ENCODE measurements around the gene AFAP1L2. TPM values are rescaled to one million over a fixed set of nuclear protein-coding genes. Genes with fewer than 3 reads are reported as not detected.

The AFAP1L2 gene
- total and polyA plus RNA-seq, 7 experiments from 2014 or later, result 0.56 to 3.0 (median 1.5) TPM

- intact Hi-C loops (cut with micrococcal nuclease), result no loop called here
- Histone ChIP-seq H3K36me3 (ENCODE audit: control insufficient read depth in 2 of 3, insufficient read depth in 3 of 3, low read length in 3 of 3) (no peaks in the 10 kb centered on the region), H3K27me3 (ENCODE audit: control insufficient read depth in 2 of 2, insufficient read depth in 2 of 2, low read length in 2 of 2) (no peaks in the 10 kb centered on the region), H3K27ac (ENCODE audit: low read depth, low read length) (no peak overlapping the region), H3K4me3 (ENCODE audit: low read length) (no peak overlapping the region), H3K9me3 (ENCODE audit: control insufficient read depth in 2 of 3, low read length in 3 of 3) (no peaks in the 10 kb centered on the region), H3K4me1 (ENCODE audit: control insufficient read depth in 2 of 2, insufficient read depth in 2 of 2, low read length in 2 of 2) (no peaks in the 10 kb centered on the region)
- ChIA-PET CTCF (no interaction called here), POLR2A (no interaction called here)
- H3K9me3 Mint-ChIP-seq, result peaks cover 0 to 7% (median 0%) of the 10 kb centered on the region in 11 donors
- no peak for DNase-seq
- H3K4me1 Mint-ChIP-seq, result peaks cover 0 to 9% (median 0%) of the 10 kb centered on the region in 7 donors
- peaks cover 13 to 30% (median 22%) of the 10 kb centered on the region in 5 donors for H3K27me3 Mint-ChIP-seq
- no peak overlapping the region for H3K4me3 Mint-ChIP-seq
- peaks cover 0 to 4% (median 0%) of the 10 kb centered on the region in 5 donors for H3K36me3 Mint-ChIP-seq
- ATAC-seq, result no peak
- H3K27ac Mint-ChIP-seq, result no peak overlapping the region
Observed at GRCh38 chr10:114384601-114385000, 19.7 kb downstream of the AFAP1L2 start.

- ChIA-PET POLR2A (no interaction called here), CTCF (no interaction called here)
- Histone ChIP-seq H3K4me1 (ENCODE audit: control insufficient read depth in 2 of 2, insufficient read depth in 2 of 2, low read length in 2 of 2) (no peaks in the 10 kb centered on the region), H3K27ac (ENCODE audit: low read depth, low read length) (no peak overlapping the region), H3K4me3 (ENCODE audit: low read length) (no peak overlapping the region), H3K9me3 (ENCODE audit: control insufficient read depth in 2 of 3, low read length in 3 of 3) (no peaks in the 10 kb centered on the region), H3K36me3 (ENCODE audit: control insufficient read depth in 2 of 3, insufficient read depth in 3 of 3, low read length in 3 of 3) (no peaks in the 10 kb centered on the region), H3K27me3 (ENCODE audit: control insufficient read depth in 2 of 2, insufficient read depth in 2 of 2, low read length in 2 of 2) (no peaks in the 10 kb centered on the region)
- Mint-ChIP-seq H3K4me1 (peaks cover 0 to 9% (median 0%) of the 10 kb centered on the region in 7 donors), H3K27me3 (peaks cover 13 to 31% (median 22%) of the 10 kb centered on the region in 5 donors), H3K36me3 (peaks cover 0 to 4% (median 0%) of the 10 kb centered on the region in 5 donors), H3K4me3 (no peak overlapping the region), H3K9me3 (peaks cover 0 to 7% (median 0%) of the 10 kb centered on the region in 11 donors), H3K27ac (no peak overlapping the region)
- DNase-seq, result no peak
- intact Hi-C loops (cut with micrococcal nuclease), result no loop called here
- ATAC-seq, result no peak
Observed at GRCh38 chr10:114384181-114384580, 20.1 kb downstream of the AFAP1L2 start.

GRCh38 chr10:114380797-114381196 is 23.5 kb downstream of the AFAP1L2 start:
- ATAC-seq, result no peak
- Mint-ChIP-seq H3K4me1 (no peaks in the 10 kb centered on the region), H3K9me3 (peaks cover 0 to 1% (median 0%) of the 10 kb centered on the region in 11 donors), H3K27ac (no peak overlapping the region), H3K36me3 (peaks cover 0 to 2% (median 0%) of the 10 kb centered on the region in 5 donors), H3K4me3 (no peak overlapping the region), H3K27me3 (peaks cover 7 to 39% (median 26%) of the 10 kb centered on the region in 5 donors)
- H3K27me3 ChIP-seq (ENCODE audit: control insufficient read depth in 2 of 2, insufficient read depth in 2 of 2, low read length in 2 of 2), result no peaks in the 10 kb centered on the region
- intact Hi-C loops (cut with micrococcal nuclease), result no loop called here
- DNase-seq, result no peak
- no peak overlapping the region for H3K27ac ChIP-seq (ENCODE audit: low read depth, low read length)
- no peaks in the 10 kb centered on the region for H3K36me3 ChIP-seq (ENCODE audit: control insufficient read depth in 2 of 3, insufficient read depth in 3 of 3, low read length in 3 of 3)
- POLR2A ChIA-PET, result interaction anchor here (0.6 kb wide), 1 partner anchor 502 kb away, joined by 3 read pairs; no protein-coding TSS in a partner anchor
- no peaks in the 10 kb centered on the region for H3K4me1 ChIP-seq (ENCODE audit: control insufficient read depth in 2 of 2, insufficient read depth in 2 of 2, low read length in 2 of 2)
- H3K9me3 ChIP-seq (ENCODE audit: control insufficient read depth in 2 of 3, low read length in 3 of 3), result no peaks in the 10 kb centered on the region
- H3K4me3 ChIP-seq (ENCODE audit: low read length), result no peak overlapping the region
- CTCF ChIA-PET, result no interaction called here

- POLR2A ChIA-PET, result no interaction called here
- ATAC-seq, result no peak
Observed at GRCh38 chr10:114380060-114380459, 24.2 kb downstream of the AFAP1L2 start.

GRCh38 chr10:114379631-114380041 is 24.7 kb downstream of the AFAP1L2 start:
- no peak overlapping the region for H3K4me3 Mint-ChIP-seq
- Histone ChIP-seq H3K9me3 (ENCODE audit: control insufficient read depth in 2 of 3, low read length in 3 of 3) (no peaks in the 10 kb centered on the region), H3K27me3 (ENCODE audit: control insufficient read depth in 2 of 2, insufficient read depth in 2 of 2, low read length in 2 of 2) (no peaks in the 10 kb centered on the region), H3K27ac (ENCODE audit: low read depth, low read length) (no peak overlapping the region), H3K4me1 (ENCODE audit: control insufficient read depth in 2 of 2, insufficient read depth in 2 of 2, low read length in 2 of 2) (no peaks in the 10 kb centered on the region), H3K36me3 (ENCODE audit: control insufficient read depth in 2 of 3, insufficient read depth in 3 of 3, low read length in 3 of 3) (no peaks in the 10 kb centered on the region), H3K4me3 (ENCODE audit: low read length) (no peak overlapping the region)
- DNase-seq (no peak), ATAC-seq (no peak)
- CTCF ChIA-PET, result no interaction called here
- peaks cover 0 to 2% (median 0%) of the 10 kb centered on the region in 5 donors for H3K36me3 Mint-ChIP-seq
- peaks cover 7 to 39% (median 26%) of the 10 kb centered on the region in 5 donors for H3K27me3 Mint-ChIP-seq
- POLR2A ChIA-PET, result no interaction called here
- H3K9me3 Mint-ChIP-seq, result peaks cover 0 to 1% (median 0%) of the 10 kb centered on the region in 11 donors
- H3K4me1 Mint-ChIP-seq, result no peaks in the 10 kb centered on the region
- intact Hi-C loops (cut with micrococcal nuclease), result no loop called here
- no peak overlapping the region for H3K27ac Mint-ChIP-seq

More at GRCh38 chr10:114380060-114380459, 24.2 kb downstream of the AFAP1L2 start:
- H3K4me1 ChIP-seq (ENCODE audit: control insufficient read depth in 2 of 2, insufficient read depth in 2 of 2, low read length in 2 of 2), result no peaks in the 10 kb centered on the region
- no peak overlapping the region for H3K27ac ChIP-seq (ENCODE audit: low read depth, low read length)
- no peaks in the 10 kb centered on the region for H3K36me3 ChIP-seq (ENCODE audit: control insufficient read depth in 2 of 3, insufficient read depth in 3 of 3, low read length in 3 of 3)
- peaks cover 0 to 2% (median 0%) of the 10 kb centered on the region in 5 donors for H3K36me3 Mint-ChIP-seq
- H3K4me3 Mint-ChIP-seq, result no peak overlapping the region
- peaks cover 0 to 1% (median 0%) of the 10 kb centered on the region in 11 donors for H3K9me3 Mint-ChIP-seq
- no peaks in the 10 kb centered on the region for H3K27me3 ChIP-seq (ENCODE audit: control insufficient read depth in 2 of 2, insufficient read depth in 2 of 2, low read length in 2 of 2)
- CTCF ChIA-PET, result no interaction called here
- no peak for DNase-seq
- intact Hi-C loops (cut with micrococcal nuclease), result no loop called here
- no peaks in the 10 kb centered on the region for H3K4me1 Mint-ChIP-seq
- no peak overlapping the region for H3K4me3 ChIP-seq (ENCODE audit: low read length)
- no peaks in the 10 kb centered on the region for H3K9me3 ChIP-seq (ENCODE audit: control insufficient read depth in 2 of 3, low read length in 3 of 3)
- no peak overlapping the region for H3K27ac Mint-ChIP-seq
- peaks cover 7 to 39% (median 26%) of the 10 kb centered on the region in 5 donors for H3K27me3 Mint-ChIP-seq

- DNase-seq (no peak), ATAC-seq (no peak)
- Histone ChIP-seq H3K9me3 (ENCODE audit: control insufficient read depth in 2 of 3, low read length in 3 of 3) (no peaks in the 10 kb centered on the region), H3K4me1 (ENCODE audit: control insufficient read depth in 2 of 2, insufficient read depth in 2 of 2, low read length in 2 of 2) (no peaks in the 10 kb centered on the region), H3K4me3 (ENCODE audit: low read length) (no peak overlapping the region), H3K27ac (ENCODE audit: low read depth, low read length) (no peak overlapping the region), H3K27me3 (ENCODE audit: control insufficient read depth in 2 of 2, insufficient read depth in 2 of 2, low read length in 2 of 2) (no peaks in the 10 kb centered on the region), H3K36me3 (ENCODE audit: control insufficient read depth in 2 of 3, insufficient read depth in 3 of 3, low read length in 3 of 3) (no peaks in the 10 kb centered on the region)
- Mint-ChIP-seq H3K4me3 (no peak overlapping the region), H3K27me3 (peaks cover 16 to 31% (median 26%) of the 10 kb centered on the region in 5 donors), H3K36me3 (peaks cover 0 to 2% (median 0%) of the 10 kb centered on the region in 5 donors), H3K27ac (no peak overlapping the region), H3K9me3 (no peaks in the 10 kb centered on the region), H3K4me1 (no peaks in the 10 kb centered on the region)
- intact Hi-C loops (cut with micrococcal nuclease), result no loop called here
- ChIA-PET POLR2A (no interaction called here), CTCF (no interaction called here)
Observed at GRCh38 chr10:114376523-114376922, 27.8 kb downstream of the AFAP1L2 start.

- CTCF ChIA-PET, result no interaction called here
- DNase-seq, result no peak
- Mint-ChIP-seq H3K4me1 (no peaks in the 10 kb centered on the region), H3K9me3 (no peaks in the 10 kb centered on the region), H3K27me3 (peaks cover 10 to 21% (median 18%) of the 10 kb centered on the region in 5 donors), H3K4me3 (no peak overlapping the region), H3K36me3 (no peaks in the 10 kb centered on the region), H3K27ac (no peak overlapping the region)
- Histone ChIP-seq H3K4me1 (ENCODE audit: control insufficient read depth in 2 of 2, insufficient read depth in 2 of 2, low read length in 2 of 2) (no peaks in the 10 kb centered on the region), H3K9me3 (ENCODE audit: control insufficient read depth in 2 of 3, low read length in 3 of 3) (no peaks in the 10 kb centered on the region), H3K27ac (ENCODE audit: low read depth, low read length) (no peak overlapping the region), H3K36me3 (ENCODE audit: control insufficient read depth in 2 of 3, insufficient read depth in 3 of 3, low read length in 3 of 3) (no peaks in the 10 kb centered on the region), H3K4me3 (ENCODE audit: low read length) (no peak overlapping the region), H3K27me3 (ENCODE audit: control insufficient read depth in 2 of 2, insufficient read depth in 2 of 2, low read length in 2 of 2) (no peaks in the 10 kb centered on the region)
- ATAC-seq, result no peak
- POLR2A ChIA-PET, result no interaction called here
- intact Hi-C loops (cut with micrococcal nuclease), result no loop called here
Observed at GRCh38 chr10:114375047-114375446, 29.3 kb downstream of the AFAP1L2 start.
